NCI-H1092 (cell line): ENCODE data around the gene OPN3.

Source experiments
- DNase-seq: peaks from one replicate; lab custom pipeline; 2025; lab: John Stamatoyannopoulos, UW

Gene OPN3

DNA sequence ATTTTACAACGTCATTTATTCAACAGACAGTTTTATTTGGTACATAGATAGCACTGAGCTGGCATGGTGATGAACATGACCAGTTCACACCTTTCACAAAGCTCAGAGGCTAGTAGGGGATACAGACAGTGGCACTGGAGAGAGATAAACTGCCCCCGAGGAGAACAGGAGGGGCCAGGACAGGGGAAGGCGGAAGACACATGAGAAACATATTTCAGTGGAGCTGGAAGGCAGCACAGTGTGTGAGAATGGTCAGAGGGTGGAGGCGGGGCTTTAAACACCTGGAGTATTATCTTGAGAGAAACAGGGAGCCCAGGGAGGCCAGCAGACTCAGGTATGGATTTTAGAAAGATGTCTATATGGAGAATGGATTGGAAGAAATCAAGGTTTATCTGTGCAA, 49.5 kb downstream of the OPN3 start:
- DNase-seq: no peak

- no peak for DNase-seq
Measured at GRCh38 chr1:241589521-241589920, 50.6 kb downstream of the OPN3 start.

DNA sequence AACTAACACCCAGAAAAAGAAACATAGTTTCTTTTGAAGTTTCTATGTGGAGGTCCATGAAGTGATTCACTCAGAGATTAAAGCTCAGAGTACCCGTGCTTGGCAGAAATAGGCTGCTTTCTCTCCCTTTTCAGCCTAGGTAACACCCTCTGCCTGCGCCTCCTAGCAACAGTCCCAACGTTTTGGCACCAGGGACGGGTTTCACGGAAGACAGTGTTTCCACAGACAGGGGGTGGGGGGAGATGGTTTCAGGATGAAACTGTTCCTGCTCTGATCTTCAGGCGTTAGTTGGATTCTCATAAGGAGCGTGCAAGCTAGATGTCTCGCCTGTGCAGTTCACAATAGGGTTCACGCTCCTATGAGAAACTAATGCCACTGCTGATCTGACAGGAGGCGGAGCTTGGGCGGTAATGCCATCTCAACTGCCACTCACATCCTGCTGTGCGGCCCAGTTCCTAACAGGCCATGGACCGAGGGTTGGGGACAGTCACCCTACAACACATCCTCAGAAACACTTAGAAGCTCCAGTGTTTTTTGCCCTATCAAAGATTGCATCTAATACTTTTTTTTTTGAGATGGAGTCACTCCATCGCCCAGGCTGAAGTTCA, 53.2 kb downstream of the OPN3 start:
- no peak for DNase-seq

- DNase-seq: no peak
Measured at GRCh38 chr1:241582921-241583321, 57.2 kb downstream of the OPN3 start.

DNA sequence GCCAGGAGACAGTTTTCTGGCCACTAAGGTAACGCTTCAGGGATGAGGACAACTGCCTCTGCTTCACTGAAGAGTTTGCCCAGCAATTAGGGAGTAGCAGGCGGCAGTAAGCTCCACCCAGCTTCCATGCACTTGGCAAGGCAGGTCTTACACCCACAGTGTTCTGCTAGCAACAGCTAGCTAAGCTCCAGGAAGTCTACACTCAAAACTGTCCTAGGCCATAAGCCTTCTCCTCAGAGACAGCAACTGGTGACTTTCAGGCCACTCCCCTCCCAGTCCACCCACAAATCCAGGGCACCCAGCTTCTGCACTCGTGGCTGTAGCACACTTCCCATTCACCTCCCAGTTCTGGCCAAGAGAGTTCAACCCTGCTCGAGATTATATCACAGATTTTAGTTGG, 60.7 kb downstream of the OPN3 start:
- DNase-seq: no peak

- DNase-seq: no peak
Measured at GRCh38 chr1:241574154-241574553, 66.0 kb downstream of the OPN3 start.

GRCh38 chr1:241569848-241570247, 70.3 kb downstream of the OPN3 start:
- DNase-seq: no peak

DNA sequence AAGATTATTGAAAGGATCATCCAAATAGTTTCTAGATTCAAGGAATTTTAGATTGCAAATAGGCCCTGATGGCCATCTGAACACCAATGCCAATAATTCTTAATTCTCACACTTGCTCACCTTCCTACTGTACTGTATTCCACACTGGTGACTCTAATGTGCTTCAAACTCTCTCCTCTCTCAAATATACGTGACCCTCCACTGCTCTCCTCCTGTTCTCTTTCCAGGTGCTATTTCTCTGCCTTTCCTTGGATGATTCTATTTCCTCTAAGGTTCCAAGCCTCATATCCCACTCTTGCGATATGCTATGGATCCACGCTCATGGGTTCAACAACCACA, 79.4 kb downstream of the OPN3 start:
- no peak for DNase-seq

GRCh38 chr1:241560146-241560848, 79.9 kb downstream of the OPN3 start:
- DNase-seq: no peak

DNA sequence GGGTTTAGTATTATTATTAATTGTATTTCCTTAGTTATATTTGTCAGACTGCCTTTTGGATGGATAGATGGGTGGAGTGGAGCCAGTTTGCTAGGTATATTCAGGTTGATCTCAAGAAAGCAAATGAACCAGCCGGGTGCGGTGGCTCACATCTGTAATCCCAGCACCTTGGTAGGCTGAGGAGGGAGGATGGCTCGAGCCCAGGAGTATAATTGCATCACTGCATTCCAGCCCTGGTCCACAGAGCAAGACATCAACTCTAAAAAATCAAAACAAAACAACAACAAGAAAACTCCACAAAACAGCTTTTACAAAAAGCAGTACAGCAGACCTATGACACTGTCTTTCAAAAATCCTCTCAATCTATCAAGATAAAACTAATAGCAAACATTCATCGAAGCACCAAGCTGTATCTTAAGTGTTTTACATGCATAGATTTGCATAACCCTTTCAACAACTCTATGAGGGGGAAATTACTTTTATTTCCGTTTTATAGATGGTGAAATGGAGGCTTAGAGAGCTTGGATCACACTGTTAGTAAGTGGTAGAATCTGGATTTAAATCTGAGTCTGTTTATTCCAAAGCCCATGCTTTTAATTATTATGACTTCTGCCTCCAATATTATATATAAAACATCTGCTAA, 82.5 kb downstream of the OPN3 start:
- DNase-seq: no peak

DNA sequence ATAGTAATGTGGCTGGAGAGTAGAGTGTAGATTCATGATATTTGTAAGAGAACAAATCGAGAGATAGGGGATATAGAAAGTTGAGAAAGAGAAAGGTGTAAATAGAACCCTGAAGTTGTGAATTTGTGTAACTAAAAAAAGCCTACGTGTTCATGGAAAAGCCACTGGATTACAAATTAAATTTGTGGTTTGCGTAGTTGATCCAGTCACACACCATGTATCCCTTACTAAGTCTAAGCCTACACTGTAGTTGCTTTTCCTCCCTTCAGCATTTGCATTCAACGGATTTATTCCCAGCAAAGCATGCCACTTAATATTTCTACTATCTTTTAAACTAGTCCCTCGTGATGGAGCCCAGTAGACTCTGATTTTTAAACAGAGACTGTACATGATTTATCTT, 83.1 kb downstream of the OPN3 start:
- no peak for DNase-seq

DNA sequence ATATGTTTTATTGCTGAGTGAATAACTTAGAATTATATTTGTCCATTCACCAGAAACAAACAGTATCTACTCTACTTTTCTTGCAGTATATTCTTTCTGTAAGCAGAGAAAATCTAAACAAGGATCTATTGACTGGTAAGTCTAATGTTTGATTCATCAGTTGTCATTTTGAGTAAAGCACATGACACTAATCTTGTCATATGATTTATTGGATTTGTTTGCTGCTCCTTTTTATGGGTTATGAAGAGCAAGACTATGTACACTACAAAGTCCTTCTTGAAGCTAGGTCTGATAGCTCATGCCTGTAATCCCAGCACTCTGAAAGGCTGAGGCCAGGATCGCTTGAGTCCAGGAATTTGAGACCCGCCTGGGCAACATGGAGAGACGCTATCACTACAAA, 84.6 kb downstream of the OPN3 start:
- no peak for DNase-seq

- no peak for DNase-seq
Measured at GRCh38 chr1:241553886-241554592, 86.1 kb downstream of the OPN3 start.

DNA sequence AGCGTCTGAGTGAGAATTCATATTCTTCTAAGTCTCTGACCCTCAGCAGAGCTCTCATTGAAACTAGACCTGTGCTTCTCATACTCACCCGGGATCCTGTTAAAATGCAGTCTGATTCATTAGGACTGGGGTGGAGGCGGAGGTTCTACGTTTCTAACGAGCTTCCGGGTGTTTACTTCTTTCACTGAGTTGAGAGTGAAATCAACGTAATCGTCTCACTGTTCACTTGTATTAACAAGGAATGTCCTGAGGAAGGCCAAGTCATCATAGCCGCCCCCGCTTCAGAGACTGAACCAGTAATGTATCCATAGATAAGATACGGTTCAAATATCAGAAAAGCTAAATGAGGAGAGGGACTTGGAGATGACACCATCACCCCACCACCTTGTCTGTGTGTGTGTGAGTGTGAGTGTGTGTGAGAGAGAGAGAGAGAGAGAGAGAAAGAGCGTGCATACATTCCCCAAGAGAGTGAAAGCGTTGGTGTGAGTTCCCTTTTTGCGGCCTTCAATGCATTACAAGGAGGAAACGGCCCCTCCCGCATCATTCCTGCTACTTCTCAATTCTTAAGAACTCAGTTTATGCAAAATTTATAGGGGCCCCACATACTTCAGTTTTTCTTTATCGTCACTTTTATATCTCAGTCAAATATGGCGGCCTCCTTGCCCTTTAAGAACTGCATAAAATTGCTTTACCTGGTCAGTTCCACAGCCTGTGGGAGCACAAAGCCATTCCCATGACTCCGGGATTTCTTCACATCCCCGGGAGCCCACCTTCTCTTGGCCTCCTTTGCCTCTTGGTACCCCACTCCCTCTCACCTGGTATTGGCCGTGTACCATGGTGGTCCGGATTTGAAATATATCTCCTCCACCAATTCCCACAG, 88.2 kb downstream of the OPN3 start:
- DNase-seq: no peak

GRCh38 chr1:241550318-241550717, 89.9 kb downstream of the OPN3 start:
- no peak for DNase-seq

DNA sequence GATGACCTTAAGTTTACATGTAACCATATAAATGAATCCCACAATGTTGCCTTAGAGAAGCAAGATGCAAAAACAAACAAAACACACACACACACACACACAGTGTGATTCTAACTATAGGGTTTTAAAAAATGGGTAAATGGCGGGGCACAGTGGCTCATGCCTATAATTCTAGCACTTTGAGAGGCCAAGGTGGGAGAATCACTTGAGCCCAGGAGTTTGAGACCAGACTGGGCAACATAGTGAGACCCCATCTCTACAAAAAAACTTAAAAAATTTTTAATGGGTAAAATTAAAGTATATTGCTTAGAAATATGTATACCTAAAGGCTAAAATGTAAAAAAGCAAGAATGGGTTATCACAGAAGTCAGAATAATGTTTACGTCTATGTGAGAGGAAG, 92.2 kb downstream of the OPN3 start:
- no peak for DNase-seq
